K562 (cell line): ENCODE results near the gene MYL4. TPM values are rescaled to one million over a fixed set of nuclear protein-coding genes. Genes with fewer than 3 reads are reported as not detected.
A peak's percentile ranks its signal among the peaks of the same experiment; 100 is the strongest.

Experiments
- ADNP ChIP-seq: fragments of 200-800 bp; sonication (Bioruptor generic); IDR thresholded peaks from 2 replicates; pipeline ENCODE4 v1.6.1; 2016; ENCODE audit warnings: missing genetic modification characterization, missing compliant biosample characterization
- C11orf30 ChIP-seq: fragments of 450-650 bp; IDR thresholded peaks from 2 replicates; pipeline ENCODE4 v1.6.1; 2016; ENCODE audit warnings: low read depth, mild to moderate bottlenecking
- CREB3 ChIP-seq: fragments of 450-650 bp; conservative IDR thresholded peaks from 2 replicates; pipeline ENCODE4 v1.6.1; 2016; ENCODE audit warnings: missing genetic modification characterization, low read depth, mild to moderate bottlenecking, missing compliant biosample characterization, moderate library complexity
- HMGXB4 ChIP-seq: sonication (generic); formaldehyde crosslinking; IDR thresholded peaks from 2 replicates; pipeline ENCODE4 v1.8.1; 2023; ENCODE audit warnings: mild to moderate bottlenecking, missing genetic modification reagents
- MITF ChIP-seq: IDR thresholded peaks from 2 replicates; pipeline ENCODE4 v1.6.1; 2014; ENCODE audit warnings: antibody characterized with exemption
- NKRF ChIP-seq: fragments of 450-650 bp; IDR thresholded peaks from 2 replicates; pipeline ENCODE4 v1.6.1; 2016; ENCODE audit warnings: borderline replicate concordance
- PRPF4 ChIP-seq: fragments of 200-400 bp; formaldehyde crosslinking; IDR thresholded peaks from one replicate; pipeline ENCODE4 v1.6.1; 2017; ENCODE audit warnings: low read length, low read depth, mild to moderate bottlenecking; ENCODE audit not compliant: insufficient read depth, poor library complexity, severe bottlenecking
- TBP ChIP-seq: optimal IDR thresholded peaks from 2 replicates; pipeline ENCODE3; 2011; ENCODE audit warnings: low read depth, low read length, improper control_type of control experiment
- TEAD4 ChIP-seq, 2 experiments: sonication (generic) in 1 of 2; formaldehyde crosslinking in 1 of 2; IDR thresholded peaks; 2 replicates each; pipeline versions ENCODE4 v1.6.1 to v1.8.0; 2012 to 2022; ENCODE audit warnings: borderline replicate concordance in 1 of 2, inconsistent platforms in 1 of 2, low read length in 1 of 2, mild to moderate bottlenecking in 1 of 2, missing genetic modification reagents in 1 of 2
- U2AF2 ChIP-seq: fragments of 200-400 bp; formaldehyde crosslinking; optimal IDR thresholded peaks from 2 replicates; pipeline ENCODE3; 2017; ENCODE audit warnings: low read depth, mild to moderate bottlenecking, low read length
- ZEB2 ChIP-seq: fragments of 450-650 bp; IDR thresholded peaks from 2 replicates; pipeline ENCODE4 v1.6.1; 2016
- ZFX ChIP-seq: sonication (generic); formaldehyde crosslinking; IDR thresholded peaks from 2 replicates; pipeline ENCODE4 v1.8.0; 2022; ENCODE audit warnings: mild to moderate bottlenecking, missing genetic modification reagents, moderate library complexity
- ZNF197 ChIP-seq: fragments of 200-800 bp; sonication (Bioruptor generic); IDR thresholded peaks from 2 replicates; pipeline ENCODE4 v1.6.1; 2016; ENCODE audit warnings: low read depth, missing genetic modification characterization, missing compliant biosample characterization
- ZNF668 ChIP-seq: fragments of 250-450 bp; sonication (Bioruptor Pico); IDR thresholded peaks from 2 replicates; pipeline ENCODE4 v1.8.0; 2022; ENCODE audit warnings: mild to moderate bottlenecking, inconsistent platforms
- polyA plus RNA-seq, 8 experiments: library from polyadenylated mRNA; depleted of rRNA in 4 of 8; stranded (reverse) in 5 of 8; unstranded in 3 of 8; fragments of >200 nt; fragmentation: Nextera tagmentation in 2 of 8; fragmentation: Illumina TruSeq in 1 of 8; extraction: Ambion mirVana in 2 of 8; extraction: Trizol in 1 of 8; gene quantifications; 2 replicates each; pipeline versions ENCODE4 v1.2.1 to v1.2.3, GENCODE V29; 2011 to 2014; ENCODE audit warnings: inconsistent platforms in 1 of 8, missing spikeins in 1 of 8
- total RNA-seq, 7 experiments: library from RNA; depleted of rRNA in 6 of 7; stranded (reverse); fragments of >200 nt in 6 of 7; fragmentation: Illumina TruSeq in 2 of 7; extraction: Trizol in 2 of 7; gene quantifications; 2 replicates each; pipeline versions ENCODE4 v1.2.1 to v1.2.3, GENCODE V29; 2011 to 2021; ENCODE audit warnings: low replicate concordance in 1 of 7
- TF ChIP-seq, protein P1 (sequence below): fragments of 450-650 bp; IDR thresholded peaks from 2 replicates; pipeline ENCODE4 v1.6.1; 2018; ENCODE audit not compliant: partially characterized antibody
- TF ChIP-seq, protein P2 (sequence below): fragments of 250-450 bp; sonication (Bioruptor Pico); IDR thresholded peaks from 2 replicates; pipeline ENCODE4 v1.4.0; 2020; ENCODE audit warnings: borderline replicate concordance

MYL4 gene
- total and polyA plus RNA-seq, 9 of the 15 experiments (the other 6 are each of a cell fraction or from before 2014, with no cell fraction given), result 117 to 423 (median 221) TPM

DNA sequence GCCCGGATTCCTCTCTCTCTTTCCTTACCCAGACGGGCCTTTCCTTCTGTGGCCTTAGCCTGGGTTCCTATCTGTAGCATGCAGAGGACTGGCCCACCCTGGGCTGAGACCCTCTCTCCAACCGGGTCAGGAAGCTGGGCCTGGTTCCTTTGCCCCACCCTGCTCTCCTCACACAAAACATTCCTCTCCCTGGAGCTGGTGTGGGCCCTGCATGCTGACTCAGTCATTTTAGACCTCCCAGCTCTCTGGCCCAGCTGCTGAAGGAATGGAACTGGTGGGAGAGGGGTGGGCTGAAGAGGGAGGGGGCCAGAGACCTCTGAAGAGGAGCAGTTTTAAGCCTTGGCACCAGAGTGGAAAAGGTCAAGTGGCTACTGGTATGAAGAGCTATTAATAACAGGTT lies 957 bp downstream of the MYL4 start (continued):
- TF ChIP-seq HMGXB4 (no peak), MITF (no peak), PRPF4 (no peak), C11orf30 (peak; percentile 99), TEAD4 (IDR thresholded peaks at IDR 0.05; ENCODE audit: low read length) (no peak), TEAD4 (CRISPR knock-in tag; IDR thresholded peaks at IDR 0.05; ENCODE audit: borderline replicate concordance) (no peak), TBP (peak; percentile 28), ADNP (tag) (no peak), U2AF2 (no peak), ZNF668 (no peak), CREB3 (no peak), NKRF (no peak), ZEB2 (0 out of 2 replicates have a peak, but pooled peaks have one; percentile 2), ZNF197 (CRISPR knock-in tag) (no peak), ZFX (peak; percentile 67)
- TF ChIP-seq, protein P1, sequence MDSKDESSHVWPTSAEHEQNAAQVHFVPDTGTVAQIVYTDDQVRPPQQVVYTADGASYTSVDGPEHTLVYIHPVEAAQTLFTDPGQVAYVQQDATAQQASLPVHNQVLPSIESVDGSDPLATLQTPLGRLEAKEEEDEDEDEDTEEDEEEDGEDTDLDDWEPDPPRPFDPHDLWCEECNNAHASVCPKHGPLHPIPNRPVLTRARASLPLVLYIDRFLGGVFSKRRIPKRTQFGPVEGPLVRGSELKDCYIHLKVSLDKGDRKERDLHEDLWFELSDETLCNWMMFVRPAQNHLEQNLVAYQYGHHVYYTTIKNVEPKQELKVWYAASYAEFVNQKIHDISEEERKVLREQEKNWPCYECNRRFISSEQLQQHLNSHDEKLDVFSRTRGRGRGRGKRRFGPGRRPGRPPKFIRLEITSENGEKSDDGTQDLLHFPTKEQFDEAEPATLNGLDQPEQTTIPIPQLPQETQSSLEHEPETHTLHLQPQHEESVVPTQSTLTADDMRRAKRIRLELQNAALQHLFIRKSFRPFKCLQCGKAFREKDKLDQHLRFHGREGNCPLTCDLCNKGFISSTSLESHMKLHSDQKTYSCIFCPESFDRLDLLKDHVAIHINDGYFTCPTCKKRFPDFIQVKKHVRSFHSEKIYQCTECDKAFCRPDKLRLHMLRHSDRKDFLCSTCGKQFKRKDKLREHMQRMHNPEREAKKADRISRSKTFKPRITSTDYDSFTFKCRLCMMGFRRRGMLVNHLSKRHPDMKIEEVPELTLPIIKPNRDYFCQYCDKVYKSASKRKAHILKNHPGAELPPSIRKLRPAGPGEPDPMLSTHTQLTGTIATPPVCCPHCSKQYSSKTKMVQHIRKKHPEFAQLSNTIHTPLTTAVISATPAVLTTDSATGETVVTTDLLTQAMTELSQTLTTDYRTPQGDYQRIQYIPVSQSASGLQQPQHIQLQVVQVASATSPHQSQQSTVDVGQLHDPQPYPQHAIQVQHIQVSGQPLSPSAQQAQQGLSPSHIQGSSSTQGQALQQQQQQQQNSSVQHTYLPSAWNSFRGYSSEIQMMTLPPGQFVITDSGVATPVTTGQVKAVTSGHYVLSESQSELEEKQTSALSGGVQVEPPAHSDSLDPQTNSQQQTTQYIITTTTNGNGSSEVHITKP, result no peak
- TF ChIP-seq, protein P2, sequence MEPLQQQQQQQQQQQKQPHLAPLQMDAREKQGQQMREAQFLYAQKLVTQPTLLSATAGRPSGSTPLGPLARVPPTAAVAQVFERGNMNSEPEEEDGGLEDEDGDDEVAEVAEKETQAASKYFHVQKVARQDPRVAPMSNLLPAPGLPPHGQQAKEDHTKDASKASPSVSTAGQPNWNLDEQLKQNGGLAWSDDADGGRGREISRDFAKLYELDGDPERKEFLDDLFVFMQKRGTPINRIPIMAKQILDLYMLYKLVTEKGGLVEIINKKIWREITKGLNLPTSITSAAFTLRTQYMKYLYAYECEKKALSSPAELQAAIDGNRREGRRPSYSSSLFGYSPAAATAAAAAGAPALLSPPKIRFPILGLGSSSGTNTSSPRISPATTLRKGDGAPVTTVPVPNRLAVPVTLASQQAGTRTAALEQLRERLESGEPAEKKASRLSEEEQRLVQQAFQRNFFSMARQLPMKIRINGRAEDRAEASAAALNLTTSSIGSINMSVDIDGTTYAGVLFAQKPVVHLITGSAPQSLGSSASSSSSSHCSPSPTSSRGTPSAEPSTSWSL (CRISPR knock-in tag), result 0 out of 2 replicates have a peak, but pooled peaks have one; percentile 60
